ENCODE results near the gene HNMT.
"Not testable (repeated sequence)": the region's sequence is repeated elsewhere in the genome, so short reads cannot be mapped to it uniquely, and the experiment has no call there.

Gene HNMT

DNA sequence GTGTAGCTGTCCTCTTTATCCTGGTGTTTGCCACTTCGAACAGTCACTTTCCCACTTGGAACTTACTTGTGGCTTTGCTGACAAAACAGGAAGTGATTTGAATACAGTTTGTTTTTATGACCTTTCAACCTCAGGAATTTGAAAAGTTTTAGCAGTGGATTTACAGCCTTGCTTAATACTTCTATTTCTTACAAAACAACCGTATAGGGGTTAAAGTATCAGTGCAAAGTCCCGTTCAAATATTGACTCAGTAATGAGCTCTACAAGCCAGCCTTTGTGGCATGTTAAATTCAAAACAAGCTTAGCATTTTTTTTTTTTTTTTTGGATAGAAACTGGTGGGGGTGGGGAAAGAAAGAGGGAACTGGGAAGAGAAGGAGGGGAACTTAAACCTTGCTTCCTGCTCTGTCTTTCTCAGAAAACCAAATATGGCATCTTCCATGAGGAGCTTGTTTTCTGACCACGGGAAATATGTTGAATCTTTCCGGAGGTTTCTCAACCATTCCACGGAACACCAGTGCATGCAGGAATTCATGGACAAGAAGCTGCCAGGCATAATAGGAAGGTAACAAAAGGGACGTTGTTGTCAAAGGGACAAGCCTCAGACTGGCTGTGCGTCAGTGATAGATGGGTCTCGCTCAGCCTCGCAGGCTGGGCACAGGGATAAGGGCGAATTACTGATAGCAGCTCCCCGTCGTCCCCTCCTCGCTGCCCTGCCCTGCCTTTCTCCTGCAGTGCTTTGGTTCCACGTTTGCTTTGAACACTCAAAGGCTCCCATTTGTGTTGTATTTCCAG lies at the start of gene HNMT:
HNMT (plus strand) TSS at position 408 of the 793 bp plus-strand sequence; CDS start at position 427, 19 bp downstream.
- DNase-seq (ENCODE audit: low read depth, low spot score) = no peak

GRCh38 chr2:137921105-137921880 lies 43.0 kb upstream of the HNMT start:
- DNase-seq (ENCODE audit: low read depth, low spot score) = no peak

GRCh38 chr2:137922171-137922570 lies 42.1 kb upstream of the HNMT start:
- DNase-seq (ENCODE audit: low read depth, low spot score) = not testable (repeated sequence)

- no peak for DNase-seq (ENCODE audit: low read depth, low spot score)
Observed at GRCh38 chr2:137924019-137924418, 40.3 kb upstream of the HNMT start.

DNA sequence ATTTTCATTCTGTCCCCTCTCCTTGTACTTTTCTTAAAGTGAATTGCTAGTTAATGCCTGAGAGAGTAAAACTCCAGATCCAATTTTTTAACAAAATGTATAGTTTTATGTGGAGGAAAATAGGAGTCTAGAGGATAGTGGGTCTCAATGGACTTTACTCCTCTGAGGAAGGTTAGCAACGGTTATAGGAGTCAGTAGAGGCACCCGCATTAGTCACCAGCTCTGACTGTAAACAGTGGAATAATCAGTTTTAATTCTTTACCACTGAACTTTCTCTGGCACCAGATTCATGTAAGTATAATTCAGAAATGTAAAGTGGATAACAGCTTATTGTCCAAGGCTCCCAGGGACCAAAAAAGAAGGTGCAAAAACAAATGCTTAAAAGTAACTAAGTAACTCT lies 38.7 kb upstream of the HNMT start:
- DNase-seq (ENCODE audit: low read depth, low spot score) = no peak

DNA sequence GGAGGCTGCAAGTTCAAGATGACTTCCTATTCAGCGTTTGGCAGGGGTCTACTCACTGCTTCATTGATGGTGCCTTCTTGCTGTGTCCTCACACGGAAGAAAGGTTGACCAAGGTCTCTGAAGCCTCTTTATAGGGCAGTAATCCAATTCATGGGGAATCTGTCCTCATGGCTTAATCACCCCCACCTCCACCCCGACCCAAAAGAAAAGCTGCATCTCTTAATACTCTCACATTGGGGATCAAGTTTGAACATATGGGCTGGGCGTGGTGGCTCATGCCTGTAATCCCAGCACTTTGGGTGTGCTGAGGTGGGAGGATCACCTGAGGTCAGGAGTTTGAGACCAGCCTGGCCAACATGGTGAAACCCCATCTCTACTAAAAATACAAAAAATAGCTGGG lies 36.4 kb upstream of the HNMT start:
- no peak for DNase-seq (ENCODE audit: low read depth, low spot score)

DNA sequence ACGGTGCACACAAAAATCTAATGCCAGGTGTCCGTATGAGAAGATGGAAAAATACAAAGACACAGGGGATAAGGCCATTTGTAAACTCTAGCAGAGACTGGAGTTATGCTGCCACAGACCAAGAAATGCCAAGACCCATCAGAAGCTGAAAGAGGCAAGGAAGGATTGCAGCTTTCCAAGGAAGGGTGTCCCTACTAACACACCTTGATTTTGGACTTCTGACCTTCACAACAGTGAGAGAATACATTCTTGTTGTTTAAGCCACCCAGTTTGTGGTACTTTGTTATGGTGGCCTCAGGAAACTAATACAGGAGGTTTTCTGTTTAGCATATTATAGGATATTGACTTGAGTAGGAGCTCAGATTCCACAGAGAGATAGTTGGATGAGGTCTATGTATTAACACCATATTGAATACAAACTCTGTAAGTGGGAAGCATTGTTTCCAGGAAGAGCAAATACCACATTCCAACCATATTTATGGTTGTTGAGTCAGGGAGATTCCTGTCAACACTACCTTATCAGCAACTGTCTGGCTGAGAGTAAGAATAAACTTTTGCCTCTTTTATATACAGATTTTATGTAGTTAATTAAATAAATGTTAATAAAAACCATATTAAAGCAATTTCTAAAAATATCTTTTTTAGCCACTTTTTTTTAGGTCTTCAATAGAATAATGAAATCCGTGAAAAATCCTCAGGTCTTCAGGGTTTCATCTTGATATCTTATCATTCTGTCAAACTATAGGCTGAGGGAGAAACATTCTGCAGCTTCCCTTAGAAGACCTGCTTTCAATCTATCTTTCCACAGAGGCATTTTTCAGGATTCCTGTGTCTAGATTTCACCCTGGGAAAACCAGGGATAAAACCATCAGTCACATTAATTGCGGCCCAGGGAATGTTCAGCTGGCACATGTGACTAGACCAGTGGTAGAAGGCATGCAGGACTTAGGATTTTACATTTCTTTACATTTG lies 35.4 kb upstream of the HNMT start:
- DNase-seq (ENCODE audit: low read depth, low spot score) = no peak

DNA sequence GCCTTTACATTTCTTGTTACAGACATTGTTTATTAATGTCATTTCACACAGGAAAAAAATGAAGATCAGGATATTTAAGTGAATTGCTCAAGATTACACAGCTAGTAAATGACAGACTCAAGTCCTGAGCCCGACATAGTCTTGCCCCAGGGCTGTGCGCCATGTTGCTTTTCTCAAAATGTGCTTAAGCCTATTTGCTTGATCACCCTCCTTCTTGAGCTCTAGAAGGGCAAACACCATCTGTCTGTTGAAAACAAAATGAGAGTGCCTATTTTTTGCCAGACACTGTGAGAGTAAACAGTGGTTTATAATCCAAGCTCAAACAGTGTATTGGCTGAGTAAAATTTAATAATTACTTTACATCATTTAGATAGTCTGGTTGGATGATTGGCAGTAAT lies 34.8 kb upstream of the HNMT start:
- DNase-seq (ENCODE audit: low read depth, low spot score) = no peak

- DNase-seq (ENCODE audit: low read depth, low spot score) = no peak
Observed at GRCh38 chr2:137930146-137930545, 34.1 kb upstream of the HNMT start.

GRCh38 chr2:137935591-137935990 lies 28.7 kb upstream of the HNMT start:
- no peak for DNase-seq (ENCODE audit: low read depth, low spot score)

- no peak for DNase-seq (ENCODE audit: low read depth, low spot score)
Observed at GRCh38 chr2:137937246-137937645, 27.0 kb upstream of the HNMT start.

DNA sequence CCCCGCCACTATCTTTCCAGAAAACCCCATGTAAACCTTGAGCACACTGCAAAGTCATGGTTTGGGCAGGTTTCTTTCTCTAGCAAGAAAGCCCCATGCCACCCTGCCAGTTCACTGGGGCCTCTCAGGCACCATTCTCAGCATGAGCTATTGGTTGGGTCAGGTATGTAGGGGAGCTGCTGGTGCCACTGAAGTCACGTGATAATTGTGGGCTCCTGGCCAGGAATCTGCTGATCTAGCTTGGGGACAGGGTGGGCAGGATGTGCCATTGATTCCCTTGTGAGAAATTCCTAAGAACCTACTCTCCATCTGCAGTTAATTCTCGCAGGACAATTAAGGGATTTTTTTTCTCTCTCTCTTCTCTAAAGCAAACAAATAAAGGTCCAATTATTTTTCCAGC lies 26.5 kb upstream of the HNMT start:
- DNase-seq (ENCODE audit: low read depth, low spot score) = no peak

DNA sequence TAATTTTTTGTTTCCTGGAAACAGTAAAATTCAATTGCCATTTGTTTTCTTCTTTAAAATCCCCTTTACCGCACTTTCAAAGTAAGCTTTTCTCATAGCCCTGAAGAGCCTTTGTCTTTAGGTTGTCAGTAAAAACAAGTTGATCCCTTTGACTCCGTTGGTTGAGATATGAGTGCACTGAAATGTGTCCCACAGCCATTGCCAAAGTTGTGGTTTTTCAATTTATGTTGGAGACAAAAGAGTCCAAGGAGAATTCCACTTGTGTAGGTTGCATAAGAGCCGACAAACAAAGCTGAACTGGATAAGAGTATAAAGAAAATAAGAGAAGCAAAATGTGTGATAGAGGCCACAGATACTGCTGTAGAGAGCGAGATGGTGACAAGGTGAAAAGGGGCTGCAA lies 26.1 kb upstream of the HNMT start:
- no peak for DNase-seq (ENCODE audit: low read depth, low spot score)

DNA sequence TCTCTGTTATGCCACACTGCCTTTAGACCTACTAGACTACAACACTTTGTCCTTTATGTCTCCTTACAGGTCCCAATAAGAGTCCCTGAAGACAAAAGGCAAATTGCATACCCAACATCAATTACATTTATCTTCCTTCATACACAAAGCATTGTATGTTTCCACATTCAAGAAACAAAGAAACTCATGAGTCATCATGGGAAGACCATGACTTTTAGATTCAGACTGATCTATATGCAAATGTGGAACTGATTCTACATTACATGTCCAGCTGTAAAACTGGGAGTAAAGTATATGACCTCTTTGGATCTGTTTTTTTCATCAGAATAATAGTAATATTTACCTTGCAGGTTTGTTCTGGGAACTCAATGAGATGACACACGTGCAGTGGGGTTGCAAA lies 25.2 kb upstream of the HNMT start:
- DNase-seq (ENCODE audit: low read depth, low spot score) = no peak

GRCh38 chr2:137940154-137940553 lies 24.1 kb upstream of the HNMT start:
- DNase-seq (ENCODE audit: low read depth, low spot score) = no peak

DNA sequence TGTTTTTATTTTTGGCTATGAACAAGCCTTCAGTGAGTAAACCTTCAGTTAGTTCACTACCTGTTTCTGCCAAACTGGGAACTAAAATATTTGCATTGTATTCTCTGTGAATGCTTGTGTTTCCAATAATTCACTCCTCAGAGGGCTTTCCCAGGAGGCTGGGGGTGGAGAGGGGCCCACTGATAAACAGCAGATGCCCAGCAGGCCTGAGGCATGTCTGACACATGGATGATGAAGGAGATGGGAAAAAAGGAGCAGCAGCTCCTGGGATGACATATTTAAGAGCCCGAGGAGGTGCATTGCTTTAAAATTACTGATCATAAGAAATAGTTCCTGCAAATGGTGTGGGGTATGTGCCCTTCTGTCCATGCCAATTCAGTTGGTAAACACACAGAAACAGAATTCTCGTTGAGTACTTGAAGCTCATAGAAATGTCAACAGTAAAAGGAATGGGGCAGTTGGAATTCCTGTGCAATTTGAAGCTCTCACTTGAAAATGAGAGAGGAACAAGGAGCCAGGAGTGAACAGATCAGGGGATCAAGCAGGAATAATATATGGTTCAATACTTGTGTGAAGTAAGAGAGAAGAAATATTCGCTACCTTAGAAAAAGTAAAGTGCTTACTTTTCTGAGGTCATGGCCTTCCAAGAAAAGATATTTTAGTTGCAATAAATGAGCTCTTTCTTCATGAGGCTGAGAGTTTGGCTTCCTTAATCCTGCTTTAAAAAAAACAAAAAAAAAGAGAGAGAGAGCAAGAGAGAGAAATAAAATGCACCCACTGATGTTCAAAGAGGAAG lies 22.0 kb upstream of the HNMT start:
- no peak for DNase-seq (ENCODE audit: low read depth, low spot score)

DNA sequence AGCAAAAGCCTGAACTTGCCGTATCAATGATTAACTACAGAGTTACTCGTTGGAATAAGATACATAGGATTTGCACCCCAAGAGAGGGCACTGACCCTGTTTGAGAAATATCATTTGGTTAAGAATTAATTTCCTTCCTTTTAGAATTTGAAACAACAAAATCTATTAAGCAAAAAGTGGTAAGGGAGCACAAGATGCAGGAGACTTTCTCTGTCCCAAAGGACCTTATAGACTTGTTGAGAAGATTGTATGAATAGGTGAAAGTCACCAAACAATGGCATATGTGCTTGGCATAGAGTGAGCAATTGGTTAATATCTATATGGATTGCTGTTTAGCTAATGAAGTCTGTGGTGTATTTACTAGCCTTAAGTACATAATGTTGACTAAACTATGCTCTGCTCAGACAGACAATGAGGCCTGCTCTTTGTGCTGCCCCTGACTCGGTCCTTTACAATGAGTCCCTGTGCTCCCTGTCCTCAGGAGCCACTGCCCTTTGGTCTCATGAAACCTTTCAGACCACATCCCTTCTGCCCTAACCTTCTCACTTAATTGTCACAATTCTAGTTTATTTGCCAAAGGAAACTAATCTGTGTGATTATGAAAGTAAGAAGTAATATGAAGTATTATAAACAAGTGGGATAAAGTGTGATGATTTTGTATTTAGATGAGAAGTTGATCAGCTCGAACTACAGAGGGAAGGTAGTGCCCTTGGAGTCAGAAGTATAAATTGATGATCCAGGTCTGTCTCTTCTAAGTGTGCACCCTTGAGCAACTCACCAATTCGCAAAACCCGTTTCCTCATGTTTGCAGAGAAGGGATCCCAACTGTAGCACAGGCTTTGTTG lies 21.2 kb upstream of the HNMT start:
- no peak for DNase-seq (ENCODE audit: low read depth, low spot score)

GRCh38 chr2:137943678-137944347 lies 20.5 kb upstream of the HNMT start:
- DNase-seq (ENCODE audit: low read depth, low spot score) = no peak

- no peak for DNase-seq (ENCODE audit: low read depth, low spot score)
Observed at GRCh38 chr2:137944714-137945113, 19.6 kb upstream of the HNMT start.

DNA sequence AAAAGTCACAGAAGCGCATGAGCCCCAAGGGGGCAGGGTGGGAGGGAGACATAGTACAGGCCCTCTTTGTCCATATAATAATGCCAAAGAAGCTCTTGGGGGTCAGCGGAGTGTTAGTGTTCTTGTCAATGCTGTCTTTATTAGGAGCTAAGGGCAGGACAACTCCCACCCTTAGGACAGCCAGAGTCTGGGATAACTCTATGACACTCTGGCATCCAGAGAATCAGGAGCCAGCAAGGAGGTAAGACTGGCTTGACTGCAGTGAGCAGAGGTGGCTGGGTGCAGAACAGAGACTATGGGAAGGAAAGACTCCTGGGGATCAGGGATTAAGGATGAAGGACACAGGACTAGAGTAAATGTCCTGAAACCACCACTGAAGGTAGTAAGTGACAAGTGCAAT lies 19.0 kb upstream of the HNMT start:
- no peak for DNase-seq (ENCODE audit: low read depth, low spot score)

Measured in brain pericyte (primary cell).